T-helper 2 cell treated with Interferon-gamma antibody and Interleukin-4, amounts not matched to agents 100 ng/mL and 5 ng/mL, for 36 hours (primary cell): ENCODE data around the gene SMR3A. TPM values are rescaled to one million over a fixed set of nuclear protein-coding genes. Genes with fewer than 3 reads are reported as not detected.

Experiments used
- intact Hi-C: fragments of 100-400 bp; cut with micrococcal nuclease; formaldehyde crosslinking; loops from one replicate; pipeline ENCODE4 v1.15.1; 2023
- total RNA-seq: library from RNA; stranded (reverse); gene quantifications from 2 replicates; pipeline ENCODE4 v1.2.3, GENCODE V29; 2022

The SMR3A gene
- total RNA-seq: not detected in 2 replicates

DNA sequence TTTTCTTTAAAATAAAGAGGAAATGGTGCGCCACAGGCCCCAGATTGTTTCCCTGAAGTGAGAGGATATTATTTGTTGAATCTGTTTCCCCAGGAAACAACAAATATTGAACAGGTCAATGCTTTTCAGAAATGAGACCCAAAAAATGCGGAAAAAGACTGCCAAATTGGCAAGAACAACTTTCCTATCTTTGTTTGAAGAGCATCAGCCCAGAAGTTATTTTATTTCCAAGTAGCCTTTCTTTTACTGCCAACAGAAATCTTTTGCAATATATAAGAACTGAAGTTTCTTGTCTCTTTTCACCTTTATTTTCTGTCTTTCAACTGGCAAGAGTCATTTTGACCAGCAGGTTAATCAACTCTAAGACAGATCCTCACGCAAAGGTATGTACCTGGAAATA lies at the start of gene SMR3A:
Gene SMR3A (plus strand): TSS at position 301 of the 400 bp plus-strand sequence. CDS start 1,356 bp downstream, outside the sequence.
- intact Hi-C loops: no loop called here

GRCh38 chr4:70313736-70314135 lies 46.8 kb upstream of the SMR3A start:
- intact Hi-C loops: no loop called here

- intact Hi-C loops: no loop called here
These were observed 44.6 kb upstream of the SMR3A start for GRCh38 chr4:70315928-70316327.

GRCh38 chr4:70326052-70326451 lies 34.5 kb upstream of the SMR3A start:
- intact Hi-C loops: no loop called here

DNA sequence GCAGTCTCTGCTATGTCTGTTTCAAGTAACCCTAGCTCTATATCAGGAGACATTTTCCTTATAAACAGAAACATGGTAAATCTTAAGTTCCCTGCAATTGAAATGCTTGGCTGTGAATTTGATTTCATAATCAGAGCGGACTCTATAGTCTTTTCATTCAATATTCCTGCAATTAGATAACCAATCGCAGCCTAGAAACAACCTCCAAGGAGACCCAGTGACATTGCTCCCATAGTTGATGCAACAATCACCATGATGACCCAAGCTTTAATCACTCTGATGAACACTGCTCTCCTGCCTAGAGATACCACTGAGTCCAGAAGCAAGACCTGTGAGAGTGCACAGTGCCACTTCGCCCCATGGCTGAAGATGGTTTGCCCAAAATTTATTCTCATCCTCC lies 25.9 kb upstream of the SMR3A start, which contains the start of gene CABS1:
Gene CABS1 (plus strand): TSS at position 301 of the 400 bp plus-strand sequence. CDS start 59 bp downstream, at position 360.
- intact Hi-C loops: no loop called here

DNA sequence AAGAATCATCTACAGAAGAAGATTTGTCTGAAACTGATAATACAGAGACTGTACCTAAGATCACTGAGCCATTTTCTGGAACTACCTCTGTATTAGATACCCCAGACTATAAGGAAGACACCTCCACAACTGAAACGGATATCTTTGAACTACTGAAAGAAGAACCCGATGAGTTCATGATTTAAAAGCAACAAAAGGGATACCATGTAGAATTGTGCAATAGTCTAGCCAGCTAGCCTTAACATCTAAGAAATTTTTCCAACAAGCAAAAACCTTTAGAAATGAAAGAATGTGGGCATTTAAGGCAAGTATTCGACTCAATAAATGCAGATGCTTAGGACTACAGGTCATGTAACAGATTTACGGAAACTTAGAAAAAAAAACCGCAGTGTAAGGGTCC lies 24.5 kb upstream of the SMR3A start:
- intact Hi-C loops: no loop called here

GRCh38 chr4:70337886-70338420 lies 22.6 kb upstream of the SMR3A start:
- intact Hi-C loops: no loop called here

DNA sequence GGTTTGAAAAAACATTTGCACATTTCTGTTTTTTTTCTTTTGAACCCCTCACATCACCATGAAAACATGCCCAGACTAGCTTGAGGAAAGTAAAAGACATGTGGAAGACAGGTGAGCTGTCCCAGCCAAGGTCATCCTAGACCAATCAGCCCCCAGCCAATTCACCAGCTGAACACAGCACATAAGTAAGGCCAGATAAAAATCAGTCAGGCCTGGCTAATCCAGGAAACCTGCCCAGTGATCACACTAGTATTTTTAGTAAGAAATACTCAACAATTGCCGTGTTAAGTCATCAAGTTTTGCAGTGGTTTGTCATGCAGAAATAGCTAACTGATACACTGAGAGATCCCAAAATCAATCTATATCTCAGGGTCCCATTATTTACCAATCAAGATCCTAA lies 4.4 kb upstream of the SMR3A start:
- intact Hi-C loops: no loop called here

DNA sequence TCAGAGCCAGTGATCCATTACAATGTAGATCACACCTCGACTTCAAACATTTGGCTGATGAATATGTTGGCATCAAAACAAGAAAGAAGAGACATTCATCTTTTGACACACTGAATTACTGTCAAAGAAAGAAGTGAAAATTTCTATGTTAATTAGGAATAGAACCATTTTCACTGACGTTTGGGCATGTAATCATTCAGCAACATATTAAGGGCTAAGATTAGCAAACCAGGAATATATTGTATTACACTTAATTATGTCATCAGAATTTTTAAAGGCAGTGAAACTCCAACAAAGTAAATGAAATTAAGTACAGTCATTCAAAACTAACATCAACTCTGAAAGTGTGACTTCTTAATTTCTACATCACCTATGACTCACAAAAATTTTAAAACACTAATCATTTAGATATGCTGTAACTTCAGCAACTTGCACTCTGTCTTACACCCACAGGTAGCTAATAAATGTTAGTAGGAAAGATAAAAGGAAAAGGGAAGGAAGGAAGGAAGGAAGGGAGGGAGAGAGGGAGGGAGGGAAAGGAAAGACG lies 1.4 kb upstream of the SMR3A start:
- intact Hi-C loops: no loop called here

GRCh38 chr4:70364002-70364401 lies 3.4 kb downstream of the SMR3A start:
- intact Hi-C loops: no loop called here

- intact Hi-C loops: no loop called here
These were observed 4.9 kb downstream of the SMR3A start for GRCh38 chr4:70365479-70365878.

GRCh38 chr4:70367813-70368212 lies 7.3 kb downstream of the SMR3A start:
- intact Hi-C loops: no loop called here

- intact Hi-C loops: no loop called here
These were observed 11.4 kb downstream of the SMR3A start for GRCh38 chr4:70371987-70372386.

DNA sequence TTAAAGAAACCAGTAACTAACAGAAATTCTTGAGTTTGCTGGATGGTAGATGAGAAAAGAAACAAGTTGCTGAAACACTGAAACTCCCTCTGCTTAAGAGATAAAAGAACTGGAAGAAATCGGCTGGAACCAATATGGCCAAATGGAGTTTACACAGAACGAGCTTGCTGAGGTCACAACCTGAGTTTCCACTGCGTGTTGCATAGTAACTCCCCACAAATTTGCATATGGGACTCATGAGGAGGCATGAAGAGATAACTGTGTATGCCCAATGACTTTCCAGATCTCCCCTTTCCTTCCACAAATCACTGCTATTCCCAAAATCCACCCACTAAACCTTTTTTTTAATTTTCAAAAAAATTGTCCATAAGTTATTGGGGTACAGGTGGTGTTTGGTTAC lies 12.2 kb downstream of the SMR3A start:
- intact Hi-C loops: no loop called here

GRCh38 chr4:70380578-70380977 lies 20.0 kb downstream of the SMR3A start:
- intact Hi-C loops: no loop called here

GRCh38 chr4:70382691-70383181 lies 22.2 kb downstream of the SMR3A start, which contains the start of gene SMR3B:
SMR3B (plus strand) TSS chr4:70383131; CDS start chr4:70384511, 1,380 bp downstream.
- intact Hi-C loops: no loop called here

DNA sequence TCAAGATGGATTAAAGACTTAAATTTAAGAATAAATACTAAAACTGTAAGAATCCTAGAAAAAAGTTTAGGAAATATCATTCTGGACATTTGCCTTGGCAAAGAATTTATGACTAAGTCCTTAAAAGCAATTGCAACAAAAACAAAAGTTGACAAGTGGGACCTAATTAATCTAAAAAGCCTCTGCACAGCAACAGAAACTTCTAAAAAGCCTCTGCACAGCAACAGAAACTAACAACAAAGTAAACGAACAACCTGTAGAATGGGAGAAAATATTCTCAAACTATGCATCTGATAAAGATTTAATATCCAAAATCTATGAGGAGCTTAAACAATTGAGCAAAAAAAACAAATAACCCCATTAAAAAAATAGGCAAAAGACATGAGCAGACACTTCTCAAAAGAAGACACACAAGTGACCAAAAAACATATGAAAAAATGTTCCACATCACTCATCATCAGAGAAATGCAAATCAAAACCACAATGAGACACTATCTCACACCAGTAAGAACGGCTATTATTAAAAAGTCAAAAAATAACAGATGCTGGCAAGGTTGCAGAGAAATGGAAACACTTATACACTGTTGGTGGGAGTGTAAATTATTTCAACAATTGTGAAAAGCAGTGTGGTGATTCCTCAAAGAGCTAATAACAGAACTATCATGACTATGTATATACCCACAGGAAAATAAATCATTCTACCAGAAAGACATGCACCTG lies 31.7 kb downstream of the SMR3A start:
- intact Hi-C loops: no loop called here

- intact Hi-C loops: no loop called here
These were observed 37.0 kb downstream of the SMR3A start, which contains the start of gene OPRPN for GRCh38 chr4:70397580-70397979. OPRPN (plus strand) TSS chr4:70397940; CDS start chr4:70399286, 1,346 bp downstream.

DNA sequence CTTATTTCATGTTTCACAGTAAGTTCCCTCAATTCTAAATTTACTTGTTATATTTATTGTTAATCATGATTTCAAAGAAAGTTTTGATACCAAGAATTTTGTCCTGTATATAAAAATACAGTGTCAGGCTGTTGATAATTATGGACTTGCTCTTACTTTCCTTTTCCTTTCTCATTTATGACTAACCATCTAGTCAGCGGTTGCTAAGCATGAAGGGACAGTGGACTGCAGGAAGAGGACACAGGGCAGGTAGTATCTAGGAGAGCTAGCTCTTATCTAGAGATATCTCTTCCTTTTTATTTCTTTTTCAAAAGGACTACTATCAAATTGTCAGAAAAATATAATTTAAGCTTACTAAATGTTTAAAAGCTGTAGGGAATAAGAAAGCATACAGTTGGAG lies 38.8 kb downstream of the SMR3A start:
- intact Hi-C loops: no loop called here

DNA sequence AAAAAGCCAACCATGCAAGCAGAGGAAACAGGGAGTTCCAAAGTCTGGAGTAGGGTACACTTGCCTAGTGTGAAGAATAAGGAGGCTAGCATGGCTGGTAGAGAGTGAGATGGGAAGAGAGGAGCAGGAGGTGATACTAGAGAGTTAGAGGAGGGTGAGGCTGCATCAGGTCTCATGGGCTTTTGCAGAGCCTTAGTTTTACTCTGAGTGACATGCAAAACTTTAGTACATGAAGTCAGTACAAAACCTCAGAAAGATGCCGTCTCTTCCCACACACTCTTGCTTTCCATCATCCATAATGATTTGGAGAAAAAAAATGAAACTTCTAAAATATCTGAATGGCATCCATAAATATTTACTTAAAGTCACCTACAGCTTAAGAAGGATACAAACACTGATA lies 42.2 kb downstream of the SMR3A start:
- intact Hi-C loops: no loop called here

- intact Hi-C loops: no loop called here
These were observed 45.2 kb downstream of the SMR3A start for GRCh38 chr4:70405765-70406164.
